Thoracic aorta (tissue), 2 donors: ENCODE data around the gene FOXB2. TPM values are rescaled to one million over a fixed set of nuclear protein-coding genes. Genes with fewer than 3 reads are reported as not detected.
"Not testable (repeated sequence)": the region's sequence is repeated elsewhere in the genome, so short reads cannot be mapped to it uniquely, and the experiment has no call there.

ENCODE experiments used
- ATAC-seq: fragments of 150-250 bp; one replicate; pipeline ENCODE4 v1.8.0; 2017; ENCODE audit warnings: low read depth; ENCODE audit not compliant: insufficient number of reproducible peaks, low FRiP score
- DNase-seq: peaks from one replicate; pipeline ENCODE4 v3.0.0-alpha.2; 2020; ENCODE audit warnings: low spot score
- H3K27ac ChIP-seq, 2 donors: fragments of 200-600 bp; sonication (generic); 1 replicate in 1 of 2; 2 replicates in 1 of 2; pipeline ENCODE4 v1.5.1; 2016; ENCODE audit warnings: mild to moderate bottlenecking in 2 of 2, moderate library complexity in 2 of 2
- H3K27me3 ChIP-seq: fragments of 200-600 bp; sonication (generic); replicated peaks from 2 replicates; pipeline ENCODE4 v1.6.0; 2016; ENCODE audit warnings: mild to moderate bottlenecking; ENCODE audit not compliant: insufficient read depth
- H3K36me3 ChIP-seq: fragments of 200-600 bp; sonication (generic); one replicate; pipeline ENCODE4 v1.5.1; 2016
- H3K4me1 ChIP-seq, 2 donors: fragments of 200-600 bp; sonication (generic); 1 replicate in 1 of 2; 2 replicates in 1 of 2; pipeline versions ENCODE4 v1.5.1 to v1.6.0; 2016; ENCODE audit warnings: low read depth in 2 of 2, mild to moderate bottlenecking in 1 of 2; ENCODE audit not compliant: control insufficient read depth in 1 of 2
- H3K4me3 ChIP-seq: fragments of 200-600 bp; sonication (generic); 2 replicates; pipeline ENCODE4 v1.5.1; 2016; ENCODE audit warnings: mild to moderate bottlenecking
- H3K9me3 ChIP-seq: fragments of 200-600 bp; sonication (generic); 2 replicates; pipeline ENCODE4 v1.5.1; 2016
- total RNA-seq, 2 donors: library from RNA; depleted of rRNA; stranded (reverse); fragments of >200 nt; gene quantifications; one replicate each; pipeline versions ENCODE4 v1.1.0 to v1.2.3, GENCODE V29; 2016
- TF ChIP-seq, protein P1 (sequence below): fragments of 200-600 bp; sonication (generic); IDR thresholded peaks from one replicate; pipeline ENCODE4 v1.5.1; 2019; ENCODE audit warnings: antibody characterized with exemption

Gene FOXB2
- total RNA-seq, 2 donors from 2014 or later, result not detected

DNA sequence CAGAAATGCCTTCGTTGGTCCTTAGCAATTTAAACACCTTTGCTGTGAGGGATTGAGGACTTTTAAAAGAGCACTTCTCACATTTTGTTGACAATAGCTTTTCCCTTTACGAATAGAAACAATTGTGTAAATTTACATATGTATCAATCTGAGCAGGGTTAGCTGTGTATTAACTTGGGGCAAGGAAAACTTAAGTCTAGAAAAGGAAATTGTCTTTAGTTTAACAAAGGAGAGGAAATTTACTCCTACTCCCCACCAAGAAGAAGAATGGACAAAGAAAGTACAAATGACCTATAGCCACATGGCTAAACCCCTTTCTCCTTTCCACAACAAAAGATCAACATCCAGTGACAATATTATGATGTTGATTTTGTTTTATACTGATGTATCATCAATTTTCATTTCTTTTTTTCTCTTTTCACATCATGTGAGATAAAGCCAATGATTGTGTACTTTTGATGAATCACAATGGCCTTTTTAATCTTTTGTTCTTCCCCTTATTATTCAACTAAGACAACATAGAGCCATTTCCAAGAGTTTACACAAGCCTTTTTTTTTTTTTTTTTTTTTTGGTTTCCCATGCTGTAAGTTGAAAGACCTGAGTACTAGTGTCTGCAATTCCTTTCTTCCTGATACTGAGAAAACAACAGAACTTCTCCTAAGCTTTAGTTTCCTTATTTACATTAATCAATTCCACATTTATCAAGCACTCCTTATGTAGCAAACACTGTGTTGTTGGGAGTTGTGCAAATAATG is 19.0 kb downstream of the FOXB2 start:
- DNase-seq (no peak), ATAC-seq (no peak)
- Histone ChIP-seq H3K4me3 (no peak overlapping the region), H3K36me3 (no peaks in the 10 kb centered on the region), H3K9me3 (no peaks in the 10 kb centered on the region), H3K27me3 (peaks cover 3% of the 10 kb centered on the region), H3K4me1 (no peaks in the 10 kb centered on the region), H3K27ac (no peak overlapping the region)
- TF ChIP-seq, protein P1, sequence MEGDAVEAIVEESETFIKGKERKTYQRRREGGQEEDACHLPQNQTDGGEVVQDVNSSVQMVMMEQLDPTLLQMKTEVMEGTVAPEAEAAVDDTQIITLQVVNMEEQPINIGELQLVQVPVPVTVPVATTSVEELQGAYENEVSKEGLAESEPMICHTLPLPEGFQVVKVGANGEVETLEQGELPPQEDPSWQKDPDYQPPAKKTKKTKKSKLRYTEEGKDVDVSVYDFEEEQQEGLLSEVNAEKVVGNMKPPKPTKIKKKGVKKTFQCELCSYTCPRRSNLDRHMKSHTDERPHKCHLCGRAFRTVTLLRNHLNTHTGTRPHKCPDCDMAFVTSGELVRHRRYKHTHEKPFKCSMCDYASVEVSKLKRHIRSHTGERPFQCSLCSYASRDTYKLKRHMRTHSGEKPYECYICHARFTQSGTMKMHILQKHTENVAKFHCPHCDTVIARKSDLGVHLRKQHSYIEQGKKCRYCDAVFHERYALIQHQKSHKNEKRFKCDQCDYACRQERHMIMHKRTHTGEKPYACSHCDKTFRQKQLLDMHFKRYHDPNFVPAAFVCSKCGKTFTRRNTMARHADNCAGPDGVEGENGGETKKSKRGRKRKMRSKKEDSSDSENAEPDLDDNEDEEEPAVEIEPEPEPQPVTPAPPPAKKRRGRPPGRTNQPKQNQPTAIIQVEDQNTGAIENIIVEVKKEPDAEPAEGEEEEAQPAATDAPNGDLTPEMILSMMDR, result no peak

DNA sequence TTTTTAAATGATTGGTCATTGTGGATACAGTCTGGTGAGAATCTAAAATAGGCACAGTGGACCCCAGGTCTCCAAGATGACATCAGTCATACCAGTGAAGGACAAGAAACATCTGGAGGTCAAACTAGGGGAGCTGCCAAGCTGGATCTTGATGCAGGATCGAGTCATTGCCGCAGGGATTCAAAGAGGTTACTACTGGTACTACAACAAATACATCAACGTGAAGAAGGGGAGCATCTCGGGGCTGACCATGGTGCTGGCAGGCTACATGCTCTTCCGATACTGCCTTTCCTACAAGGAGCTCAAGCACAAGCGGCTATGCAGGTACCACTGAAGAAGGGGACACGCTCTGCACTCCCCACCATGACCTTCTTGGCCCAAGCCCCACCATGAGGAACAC is 20.9 kb downstream of the FOXB2 start:
- H3K27me3 ChIP-seq, result peaks cover 3% of the 10 kb centered on the region
- TF ChIP-seq, protein P1, result no peak
- no peaks in the 10 kb centered on the region for H3K4me1 ChIP-seq
- DNase-seq (no peak), ATAC-seq (no peak)
- H3K4me3 ChIP-seq, result no peak overlapping the region
- no peaks in the 10 kb centered on the region for H3K36me3 ChIP-seq
- H3K27ac ChIP-seq, result no peak overlapping the region
- H3K9me3 ChIP-seq, result no peaks in the 10 kb centered on the region

DNA sequence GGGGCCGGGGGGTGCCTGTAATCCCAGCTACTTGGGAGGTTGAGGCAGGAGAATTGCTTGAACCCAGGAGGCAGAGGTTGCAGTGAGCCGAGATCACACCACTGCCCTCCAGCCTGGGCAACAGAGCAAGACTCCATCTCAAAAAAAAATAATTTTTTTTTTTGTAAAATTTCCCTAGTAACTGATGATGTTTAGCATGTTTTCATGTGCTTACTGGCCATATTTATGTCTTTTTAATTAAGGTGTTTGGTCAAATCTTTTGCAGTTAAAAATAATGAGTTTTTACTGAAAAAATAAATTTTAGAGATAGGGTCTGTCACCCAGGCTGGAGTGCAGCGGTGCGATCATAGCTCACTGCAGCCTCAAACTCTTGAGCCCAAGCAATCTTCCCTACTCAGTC is 24.3 kb downstream of the FOXB2 start:
- not testable (repeated sequence) for H3K27ac ChIP-seq, H3K4me1 ChIP-seq, DNase-seq, ATAC-seq, H3K36me3 ChIP-seq, H3K4me3 ChIP-seq, H3K9me3 ChIP-seq, H3K27me3 ChIP-seq

DNA sequence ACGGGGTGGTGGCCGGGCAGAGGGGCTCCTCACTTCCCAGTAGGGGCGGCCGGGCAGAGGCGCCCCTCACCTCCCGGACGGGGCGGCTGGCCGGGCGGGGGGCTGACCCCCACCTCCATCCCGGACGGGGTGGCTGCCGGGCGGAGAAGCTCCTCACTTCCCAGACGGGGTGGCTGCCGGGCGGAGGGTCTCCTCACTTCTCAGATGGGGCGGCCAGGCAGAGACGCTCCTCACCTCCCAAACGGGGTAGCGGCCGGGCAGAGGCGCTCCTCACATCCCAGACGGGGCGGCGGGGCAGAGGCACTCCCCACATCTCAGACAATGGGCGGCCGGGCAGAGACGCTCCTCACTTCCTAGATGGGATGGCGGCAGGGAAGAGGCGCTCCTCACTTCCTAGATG is 41.2 kb downstream of the FOXB2 start:
- not testable (repeated sequence) for ATAC-seq, DNase-seq, H3K4me1 ChIP-seq, H3K36me3 ChIP-seq, H3K9me3 ChIP-seq, H3K4me3 ChIP-seq, H3K27me3 ChIP-seq, H3K27ac ChIP-seq

GRCh38 chr9:77063645-77064285 is 44.3 kb downstream of the FOXB2 start:
- ATAC-seq (no peak), DNase-seq (no peak)
- TF ChIP-seq, protein P1, result no peak
- Histone ChIP-seq H3K9me3 (no peaks in the 10 kb centered on the region), H3K4me3 (no peak overlapping the region), H3K36me3 (no peaks in the 10 kb centered on the region), H3K4me1 (no peaks in the 10 kb centered on the region), H3K27ac (no peak overlapping the region), H3K27me3 (no peaks in the 10 kb centered on the region)

DNA sequence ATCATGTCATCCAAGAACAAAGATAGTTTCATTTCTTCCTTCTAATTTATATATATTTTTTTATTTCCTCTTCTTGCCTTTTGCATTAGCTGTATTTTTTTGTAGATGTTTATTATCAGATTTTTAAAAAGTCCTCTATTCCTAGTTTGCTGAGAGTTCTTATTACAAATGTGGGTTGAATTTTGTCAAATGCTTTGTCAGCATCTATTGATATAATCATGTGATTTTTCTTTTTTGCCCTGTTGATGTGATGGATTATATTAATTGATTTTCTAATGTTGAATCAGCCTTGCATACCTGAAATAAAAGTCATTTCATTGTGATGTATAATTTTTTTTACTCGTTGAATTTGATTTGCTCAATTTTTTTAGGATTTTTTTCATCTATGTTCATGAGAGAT is 46.9 kb downstream of the FOXB2 start:
- Histone ChIP-seq H3K9me3 (no peaks in the 10 kb centered on the region), H3K27ac (no peak overlapping the region), H3K36me3 (no peaks in the 10 kb centered on the region), H3K4me3 (no peak overlapping the region), H3K4me1 (no peaks in the 10 kb centered on the region), H3K27me3 (no peaks in the 10 kb centered on the region)
- TF ChIP-seq, protein P1, result no peak
- DNase-seq, result no peak
- ATAC-seq, result no peak

Other genes starting within 250 kb of the FOXB2 start
- 100 to 1,000 TPM; 360 to 420 TPM for gene PRUNE2, start 113.5 kb upstream of the FOXB2 start, total RNA-seq
- gene VPS13A, start 157.9 kb downstream of the FOXB2 start, total RNA-seq, result 10 to 100 TPM; 54.8 to 94.8 TPM